Retinal pigment epithelial cell (primary cell): ENCODE measurements around the gene FCN1.
"Not testable (repeated sequence)": the region's sequence is repeated elsewhere in the genome, so short reads cannot be mapped to it uniquely, and the experiment has no call there.

ENCODE experiments used
- DNase-seq: peaks from one replicate; pipeline ENCODE4 v3.0.0-alpha.2; 2010; ENCODE audit warnings: low read depth
- H3K4me3 ChIP-seq: 2 replicates; pipeline ENCODE4 v1.5.1; 2011; ENCODE audit warnings: mild to moderate bottlenecking, low read length, control low read depth, moderate library complexity
- CTCF ChIP-seq: conservative IDR thresholded peaks from 2 replicates; pipeline ENCODE4 v1.5.1; 2011; ENCODE audit warnings: low read depth, low read length, control low read depth, inconsistent platforms

FCN1 gene

GRCh38 chr9:134959126-134959970, 41.6 kb upstream of the FCN1 start:
- no peak for DNase-seq
- no peak for TF ChIP-seq CTCF
- H3K4me3 ChIP-seq = no peak overlapping the region

GRCh38 chr9:134957945-134958227, 40.2 kb upstream of the FCN1 start:
- DNase-seq = no peak
- no peak for TF ChIP-seq CTCF
- no peak overlapping the region for H3K4me3 ChIP-seq

GRCh38 chr9:134957165-134957944, 39.6 kb upstream of the FCN1 start:
- DNase-seq = no peak
- no peak overlapping the region for H3K4me3 ChIP-seq
- TF ChIP-seq CTCF = no peak

- not testable (repeated sequence) for H3K4me3 ChIP-seq, DNase-seq
Observed at GRCh38 chr9:134956387-134956786, 38.7 kb upstream of the FCN1 start.

GRCh38 chr9:134955801-134956200, 38.1 kb upstream of the FCN1 start:
- DNase-seq = no peak
- no peak for TF ChIP-seq CTCF
- no peak overlapping the region for H3K4me3 ChIP-seq

- DNase-seq = no peak
- TF ChIP-seq CTCF = no peak
- no peak overlapping the region for H3K4me3 ChIP-seq
Observed at GRCh38 chr9:134955156-134955555, 37.4 kb upstream of the FCN1 start.

- no peak for TF ChIP-seq CTCF
- no peak overlapping the region for H3K4me3 ChIP-seq
Observed at GRCh38 chr9:134951994-134952393, 34.3 kb upstream of the FCN1 start.

More at GRCh38 chr9:134951994-134952393, 34.3 kb upstream of the FCN1 start:
- DNase-seq = no peak
